Activated CD4-positive, alpha-beta T cell treated with anti-CD3 and anti-CD28 coated beads, Interleukin-2, amount 50 U/mL, for 4 hours (primary cell): ENCODE measurements around the gene MOCS3.

Experiments used
- DNase-seq, 2 experiments: peaks; one replicate each; pipeline ENCODE4 v3.0.0-alpha.2; 2020

The MOCS3 gene

GRCh38 chr20:50958615-50959542, at the start of gene MOCS3:
MOCS3 (plus strand) TSS chr20:50958818; CDS start chr20:50958843, 25 bp downstream.
- DNase-seq = peak; percentile 71 to 76

- DNase-seq = no peak
Measured at GRCh38 chr20:50909413-50909812, 49.2 kb upstream of the MOCS3 start.

GRCh38 chr20:50911030-50911429, 47.6 kb upstream of the MOCS3 start:
- no peak for DNase-seq

GRCh38 chr20:50911716-50912115, 46.9 kb upstream of the MOCS3 start:
- no peak for DNase-seq

- no peak for DNase-seq
Measured at GRCh38 chr20:50913690-50914375, 44.8 kb upstream of the MOCS3 start.

GRCh38 chr20:50915424-50915823, 43.2 kb upstream of the MOCS3 start:
- no peak for DNase-seq

GRCh38 chr20:50916257-50916656, 42.4 kb upstream of the MOCS3 start:
- no peak for DNase-seq

GRCh38 chr20:50916934-50917333, 41.7 kb upstream of the MOCS3 start:
- no peak for DNase-seq

- no peak for DNase-seq
Measured at GRCh38 chr20:50918403-50918802, 40.2 kb upstream of the MOCS3 start.

- no peak for DNase-seq
Measured at GRCh38 chr20:50919567-50919966, 39.1 kb upstream of the MOCS3 start.

GRCh38 chr20:50920997-50921396, 37.6 kb upstream of the MOCS3 start:
- no peak for DNase-seq

- DNase-seq = no peak
Measured at GRCh38 chr20:50921803-50922501, 36.7 kb upstream of the MOCS3 start.

GRCh38 chr20:50924261-50924920, 34.2 kb upstream of the MOCS3 start:
- no peak for DNase-seq

GRCh38 chr20:50926530-50926929, 32.1 kb upstream of the MOCS3 start:
- DNase-seq = no peak

GRCh38 chr20:50928469-50928868, 30.1 kb upstream of the MOCS3 start:
- DNase-seq = no peak

GRCh38 chr20:50929299-50930138, 29.1 kb upstream of the MOCS3 start:
- DNase-seq = peak; percentile 90 to 91

GRCh38 chr20:50930139-50930975, 28.3 kb upstream of the MOCS3 start:
- peak in 1 of 2 experiments; percentile 12 for DNase-seq

GRCh38 chr20:50930976-50931305, 27.7 kb upstream of the MOCS3 start:
- DNase-seq = no peak

- peak; percentile 84 for DNase-seq
Measured at GRCh38 chr20:50931306-50932015, 27.2 kb upstream of the MOCS3 start, which contains the start of gene ADNP. ADNP (minus strand) TSS chr20:50931437; CDS start chr20:50903996, 27,441 bp downstream.

GRCh38 chr20:50932016-50932485, 26.6 kb upstream of the MOCS3 start:
- no peak for DNase-seq
